Upper lobe of left lung (tissue), 4 donors: ENCODE data around the gene MEX3B.

Source experiments
- EP300 ChIP-seq, 4 donors: sonication (generic); formaldehyde crosslinking; IDR thresholded peaks; one replicate each; pipeline ENCODE4 v1.5.1; 2017; ENCODE audit warnings: antibody characterized with exemption in 4 of 4, control low read depth in 2 of 4
- POLR2A ChIP-seq, 4 donors: fragments of 450-650 bp; IDR thresholded peaks; one replicate each; pipeline ENCODE4 v1.5.1; 2016 to 2017; ENCODE audit warnings: antibody characterized with exemption in 4 of 4, mild to moderate bottlenecking in 2 of 4
- TF ChIP-seq, protein P1 (sequence below), 6 experiments: fragments of 450-650 bp in 4 of 6; fragments of 200-600 bp in 2 of 6; sonication (generic) in 2 of 6; IDR thresholded peaks; one replicate each; pipeline ENCODE4 v1.5.1; 2016 to 2019; ENCODE audit warnings: antibody characterized with exemption in 6 of 6

DNA sequence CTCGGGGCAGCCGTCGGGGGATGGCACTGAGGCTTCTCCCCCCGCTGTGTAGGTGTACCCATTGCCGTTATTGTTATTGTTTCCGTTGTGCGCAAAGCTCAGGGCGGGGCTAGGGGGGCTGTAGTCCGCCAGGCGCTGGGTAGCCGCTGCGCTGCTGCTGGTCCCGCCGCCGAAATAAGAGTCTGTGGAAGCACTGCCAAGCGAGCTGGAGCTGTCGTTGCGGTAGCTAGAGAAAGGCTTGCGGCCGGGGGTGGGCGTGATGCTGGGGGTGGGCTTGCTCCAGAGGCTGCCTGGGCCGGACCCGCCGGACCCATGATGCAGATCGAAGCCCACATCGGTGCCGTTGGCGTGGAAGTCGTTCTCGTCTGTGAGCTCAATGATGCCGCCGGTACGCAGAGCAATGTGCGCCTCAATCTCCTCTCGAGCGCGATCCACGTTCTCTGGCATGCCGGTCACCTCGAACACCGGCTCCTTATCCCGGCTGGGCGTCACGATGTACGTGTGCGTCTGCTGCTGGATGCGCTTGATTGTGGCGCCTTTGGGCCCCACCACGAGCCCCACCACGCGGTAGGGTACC, 1.9 kb downstream of the MEX3B start:
- TF ChIP-seq EP300 (IDR thresholded peaks at IDR 0.05), result no peak
- TF ChIP-seq, protein P1, sequence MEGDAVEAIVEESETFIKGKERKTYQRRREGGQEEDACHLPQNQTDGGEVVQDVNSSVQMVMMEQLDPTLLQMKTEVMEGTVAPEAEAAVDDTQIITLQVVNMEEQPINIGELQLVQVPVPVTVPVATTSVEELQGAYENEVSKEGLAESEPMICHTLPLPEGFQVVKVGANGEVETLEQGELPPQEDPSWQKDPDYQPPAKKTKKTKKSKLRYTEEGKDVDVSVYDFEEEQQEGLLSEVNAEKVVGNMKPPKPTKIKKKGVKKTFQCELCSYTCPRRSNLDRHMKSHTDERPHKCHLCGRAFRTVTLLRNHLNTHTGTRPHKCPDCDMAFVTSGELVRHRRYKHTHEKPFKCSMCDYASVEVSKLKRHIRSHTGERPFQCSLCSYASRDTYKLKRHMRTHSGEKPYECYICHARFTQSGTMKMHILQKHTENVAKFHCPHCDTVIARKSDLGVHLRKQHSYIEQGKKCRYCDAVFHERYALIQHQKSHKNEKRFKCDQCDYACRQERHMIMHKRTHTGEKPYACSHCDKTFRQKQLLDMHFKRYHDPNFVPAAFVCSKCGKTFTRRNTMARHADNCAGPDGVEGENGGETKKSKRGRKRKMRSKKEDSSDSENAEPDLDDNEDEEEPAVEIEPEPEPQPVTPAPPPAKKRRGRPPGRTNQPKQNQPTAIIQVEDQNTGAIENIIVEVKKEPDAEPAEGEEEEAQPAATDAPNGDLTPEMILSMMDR (IDR thresholded peaks at IDR 0.05), result no peak
- no peak for TF ChIP-seq POLR2A (IDR thresholded peaks at IDR 0.05)
